Measurements from ENCODE around the gene CACNA1S.

The CACNA1S gene

DNA sequence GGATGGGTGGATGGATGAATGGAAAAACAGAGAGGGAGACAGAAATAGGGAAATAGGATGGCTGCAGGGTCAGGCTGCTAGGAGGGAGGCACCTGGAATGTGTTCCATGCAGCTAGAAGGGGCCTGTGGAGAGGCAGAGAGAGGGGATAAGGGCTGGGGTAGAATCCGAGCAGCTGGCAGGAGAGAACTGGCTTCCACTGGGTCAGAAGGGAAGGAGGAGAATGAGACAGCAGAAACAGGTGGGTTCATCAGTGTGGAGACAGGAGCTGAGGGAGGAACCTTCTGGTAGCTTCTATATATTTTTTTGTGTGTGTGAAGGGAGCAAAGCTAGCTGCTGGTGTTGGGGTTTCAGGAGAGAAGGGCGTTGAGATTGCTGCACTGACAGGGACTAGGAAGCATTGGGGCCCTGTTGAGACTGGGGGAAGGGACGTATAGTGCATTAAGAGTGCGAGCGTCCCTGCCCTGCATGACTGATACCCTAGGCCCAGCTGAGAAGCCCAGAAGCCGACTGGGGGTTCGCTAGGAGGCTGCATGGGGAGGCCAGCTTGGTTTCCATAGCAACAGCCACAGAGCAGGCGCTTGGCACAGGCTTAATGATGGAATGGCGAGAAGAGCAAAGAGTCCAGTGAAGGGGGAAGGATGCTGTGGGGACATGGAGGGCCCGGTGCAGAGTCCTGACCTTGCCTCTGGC, 73.9 kb downstream of the CACNA1S start:
- H3K27ac Mint-ChIP-seq = no peak overlapping the region
- no peaks in the 10 kb centered on the region for H3K36me3 Mint-ChIP-seq
- H3K9me3 Mint-ChIP-seq (ENCODE audit: low read depth) = no peaks in the 10 kb centered on the region
- H3K27me3 Mint-ChIP-seq = no peaks in the 10 kb centered on the region
- H3K4me1 Mint-ChIP-seq (ENCODE audit: low read depth) = peaks cover 3% of the 10 kb centered on the region
- H3K4me3 Mint-ChIP-seq = no peak overlapping the region

DNA sequence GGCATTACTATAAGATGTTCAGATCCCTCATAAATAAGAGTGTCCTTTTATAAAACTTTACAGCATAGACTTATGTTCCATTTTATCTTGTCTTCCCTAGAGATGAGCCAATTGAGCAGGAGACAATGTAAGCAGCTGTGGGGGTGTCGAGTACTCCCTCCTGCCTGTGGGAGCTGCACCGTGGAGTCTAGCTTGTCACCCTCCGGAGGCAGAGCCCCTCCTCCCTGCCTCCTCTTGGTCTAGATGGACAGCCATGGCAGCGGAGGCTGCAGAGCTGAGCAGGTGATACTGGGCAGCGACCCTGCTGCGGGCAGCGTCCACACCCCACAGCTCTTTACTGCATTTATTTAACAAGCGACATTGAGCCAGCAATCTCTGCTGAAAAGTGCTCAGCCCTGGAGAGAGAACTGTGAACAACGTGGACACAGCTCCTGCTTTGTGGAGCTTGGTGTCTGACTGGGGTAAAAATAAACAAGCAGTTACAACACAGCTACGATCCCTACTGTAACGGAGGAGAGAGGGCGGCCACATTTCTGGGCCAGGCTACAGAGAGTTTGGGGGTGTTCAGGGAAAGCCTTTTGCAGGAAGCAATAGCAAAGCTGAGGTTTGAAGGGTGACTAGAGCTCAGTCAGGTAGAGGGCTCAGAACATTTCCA, 75.9 kb downstream of the CACNA1S start:
- Mint-ChIP-seq H3K4me3 (no peak overlapping the region), H3K9me3 (ENCODE audit: low read depth) (no peaks in the 10 kb centered on the region), H3K27me3 (no peaks in the 10 kb centered on the region), H3K36me3 (no peaks in the 10 kb centered on the region), H3K27ac (no peak overlapping the region), H3K4me1 (ENCODE audit: low read depth) (no peaks in the 10 kb centered on the region)

DNA sequence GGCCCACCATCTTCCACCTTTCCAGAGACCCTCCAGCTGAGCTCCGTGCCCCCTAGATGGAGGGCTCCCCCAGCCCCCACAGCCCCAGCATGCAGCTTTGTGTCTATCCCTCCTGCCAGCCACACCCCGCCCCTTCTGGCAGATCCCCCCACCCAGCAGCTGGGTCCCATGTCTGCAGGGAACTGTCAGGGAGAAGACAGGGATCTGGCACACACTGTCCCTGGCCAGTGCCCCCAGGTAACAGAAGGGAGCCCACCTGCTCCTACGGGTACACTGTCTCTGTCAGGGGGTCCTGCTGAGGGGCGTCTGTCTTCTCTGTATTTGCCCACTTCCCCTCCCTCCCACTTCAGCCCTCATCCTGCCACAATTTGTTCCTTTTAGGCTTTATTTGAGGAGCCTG, 77.6 kb downstream of the CACNA1S start:
- no peaks in the 10 kb centered on the region for H3K36me3 Mint-ChIP-seq
- H3K27me3 Mint-ChIP-seq = no peaks in the 10 kb centered on the region
- H3K27ac Mint-ChIP-seq = no peak overlapping the region
- H3K4me1 Mint-ChIP-seq (ENCODE audit: low read depth) = no peaks in the 10 kb centered on the region
- no peak overlapping the region for H3K4me3 Mint-ChIP-seq
- no peaks in the 10 kb centered on the region for H3K9me3 Mint-ChIP-seq (ENCODE audit: low read depth)

DNA sequence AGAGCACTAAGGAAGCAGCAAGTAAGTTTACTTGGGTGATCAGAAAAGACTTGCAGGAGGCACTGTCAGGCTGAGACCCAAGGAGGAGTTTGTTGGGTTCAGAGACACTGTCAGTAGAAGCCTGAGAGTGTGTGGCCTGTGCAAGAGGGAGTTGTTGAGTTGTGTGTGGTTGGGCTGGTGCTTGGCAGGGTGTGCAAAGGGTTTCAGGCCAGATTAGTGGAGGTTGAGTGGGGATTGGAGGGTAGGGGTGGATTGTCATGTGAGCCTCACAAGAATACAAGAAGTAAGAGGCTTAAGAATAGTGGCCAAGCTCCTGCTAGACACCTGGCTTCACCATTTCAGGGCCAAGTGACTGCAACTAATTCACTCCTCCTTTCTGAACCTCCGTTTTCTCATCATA, 79.8 kb downstream of the CACNA1S start:
- no peak overlapping the region for H3K27ac Mint-ChIP-seq
- H3K4me1 Mint-ChIP-seq (ENCODE audit: low read depth) = no peaks in the 10 kb centered on the region
- no peak overlapping the region for H3K4me3 Mint-ChIP-seq
- no peaks in the 10 kb centered on the region for H3K36me3 Mint-ChIP-seq
- H3K27me3 Mint-ChIP-seq = no peaks in the 10 kb centered on the region
- H3K9me3 Mint-ChIP-seq (ENCODE audit: low read depth) = no peaks in the 10 kb centered on the region

DNA sequence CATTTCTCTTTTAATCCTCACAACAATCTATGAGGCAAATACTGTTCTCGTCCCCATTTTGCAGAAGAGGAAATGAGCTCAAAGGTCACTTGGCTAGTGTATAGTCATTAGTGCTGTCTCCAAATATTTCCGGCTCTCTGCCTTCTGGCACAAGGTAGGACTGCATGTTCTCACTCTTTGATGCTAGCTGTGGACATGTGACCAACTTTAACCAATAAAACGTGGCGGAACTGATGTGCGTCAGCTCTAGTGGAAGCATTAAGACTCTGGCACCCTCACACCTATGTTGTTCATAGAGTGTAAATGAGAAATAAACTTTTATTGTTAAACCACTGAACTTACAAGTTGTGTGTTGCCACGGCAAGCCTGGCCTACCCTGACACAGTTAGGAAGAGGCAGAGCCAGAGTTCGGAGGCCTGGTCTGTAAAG, 83.8 kb downstream of the CACNA1S start:
- Mint-ChIP-seq H3K4me1 (ENCODE audit: low read depth) (peaks cover 23% of the 10 kb centered on the region), H3K27me3 (no peaks in the 10 kb centered on the region), H3K4me3 (no peak overlapping the region), H3K36me3 (no peaks in the 10 kb centered on the region), H3K9me3 (ENCODE audit: low read depth) (no peaks in the 10 kb centered on the region), H3K27ac (no peak overlapping the region)

DNA sequence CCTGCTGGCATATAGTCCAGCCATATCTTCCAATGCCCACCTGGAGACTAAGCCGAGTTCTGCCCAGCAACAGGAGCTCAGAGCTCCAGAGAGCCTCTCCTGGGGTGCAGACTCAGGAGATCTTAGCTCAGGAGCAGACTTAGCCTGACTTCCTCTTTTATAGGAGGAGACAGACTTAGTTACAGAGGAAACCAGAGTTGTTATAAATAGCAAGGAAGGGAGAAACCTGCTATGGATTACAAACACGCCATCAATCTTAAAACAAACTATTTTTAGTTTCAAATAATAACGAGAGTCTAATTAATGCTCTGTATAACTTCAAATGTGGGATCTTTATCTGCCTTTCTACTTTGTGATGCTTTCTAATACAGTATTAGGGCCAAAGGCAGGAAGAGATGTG, 85.4 kb downstream of the CACNA1S start:
- H3K9me3 Mint-ChIP-seq (ENCODE audit: low read depth) = no peaks in the 10 kb centered on the region
- H3K27ac Mint-ChIP-seq = no peak overlapping the region
- no peaks in the 10 kb centered on the region for H3K36me3 Mint-ChIP-seq
- peaks cover 34% of the 10 kb centered on the region for H3K4me1 Mint-ChIP-seq (ENCODE audit: low read depth)
- no peak overlapping the region for H3K4me3 Mint-ChIP-seq
- H3K27me3 Mint-ChIP-seq = no peaks in the 10 kb centered on the region

DNA sequence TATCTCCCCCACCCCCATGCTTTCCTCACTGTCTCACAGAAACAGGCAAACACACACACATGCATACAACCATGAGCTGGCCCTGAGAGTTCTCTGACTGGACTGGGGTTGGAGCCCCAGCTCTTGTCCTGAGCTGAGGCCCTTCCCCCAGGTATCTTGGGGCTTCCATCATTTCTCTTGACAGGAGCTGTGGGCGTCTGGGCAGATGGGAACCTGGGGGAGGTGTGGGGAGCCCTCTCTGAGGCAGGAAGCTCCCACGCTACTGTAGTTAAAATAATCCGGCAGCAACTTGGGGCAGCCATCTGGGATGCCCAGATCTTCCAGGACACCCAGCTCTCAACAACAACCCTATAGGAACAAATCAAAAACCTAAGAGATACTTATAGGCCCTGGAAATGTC, 86.0 kb downstream of the CACNA1S start:
- H3K4me3 Mint-ChIP-seq = no peak overlapping the region
- H3K9me3 Mint-ChIP-seq (ENCODE audit: low read depth) = no peaks in the 10 kb centered on the region
- H3K4me1 Mint-ChIP-seq (ENCODE audit: low read depth) = peaks cover 40% of the 10 kb centered on the region

DNA sequence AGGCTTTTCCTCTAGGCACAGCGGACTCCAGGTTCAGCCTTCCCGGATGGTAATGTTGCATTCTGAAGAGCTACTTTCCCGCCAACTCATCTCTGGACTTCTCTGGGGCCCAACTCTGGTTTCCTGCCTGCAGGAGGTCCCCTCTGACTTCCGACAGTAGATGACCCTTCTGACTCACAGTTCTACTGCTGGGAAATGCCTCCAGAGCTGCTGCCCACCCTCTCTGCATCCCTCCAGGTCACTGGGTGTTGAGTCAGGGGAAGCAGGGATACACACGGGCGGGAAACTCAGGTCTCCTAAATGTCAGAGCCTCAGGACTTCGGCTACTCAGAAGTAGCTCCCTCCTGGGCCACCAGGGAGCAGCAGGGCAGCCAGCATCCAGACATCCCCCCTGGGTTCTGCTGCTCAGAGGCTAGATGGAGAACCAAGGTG, 86.6 kb downstream of the CACNA1S start:
- H3K27me3 Mint-ChIP-seq = no peaks in the 10 kb centered on the region
- H3K9me3 Mint-ChIP-seq (ENCODE audit: low read depth) = no peaks in the 10 kb centered on the region
- peaks cover 45% of the 10 kb centered on the region for H3K4me1 Mint-ChIP-seq (ENCODE audit: low read depth)
- H3K4me3 Mint-ChIP-seq = no peak overlapping the region
- H3K36me3 Mint-ChIP-seq = no peaks in the 10 kb centered on the region
- no peak overlapping the region for H3K27ac Mint-ChIP-seq

More for the DNA sequence above, 86.0 kb downstream of the CACNA1S start:
- Mint-ChIP-seq H3K27me3 (no peaks in the 10 kb centered on the region), H3K27ac (no peak overlapping the region), H3K36me3 (no peaks in the 10 kb centered on the region)

DNA sequence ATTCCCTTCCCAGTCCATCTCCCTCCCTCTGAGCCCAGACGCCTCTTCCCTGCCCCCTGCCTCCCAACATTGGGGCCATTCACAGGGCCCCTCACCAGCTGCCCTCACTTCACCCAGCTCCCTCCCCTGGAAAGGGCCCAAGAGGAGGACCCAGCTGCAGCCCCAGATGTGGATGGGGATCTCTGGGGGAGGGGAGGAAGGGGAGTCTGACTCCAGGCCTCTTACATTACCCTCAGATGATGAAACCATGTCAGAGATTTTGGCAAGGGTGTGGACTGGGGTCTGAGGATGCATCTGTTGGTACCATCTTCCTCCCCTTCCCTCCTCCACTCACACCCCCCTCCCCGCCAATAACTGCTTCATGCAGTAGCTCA, 87.6 kb downstream of the CACNA1S start:
- H3K36me3 Mint-ChIP-seq = no peaks in the 10 kb centered on the region
- no peaks in the 10 kb centered on the region for H3K9me3 Mint-ChIP-seq (ENCODE audit: low read depth)
- H3K4me1 Mint-ChIP-seq (ENCODE audit: low read depth) = peaks cover 55% of the 10 kb centered on the region
- no peak overlapping the region for H3K27ac Mint-ChIP-seq
- H3K4me3 Mint-ChIP-seq = no peak overlapping the region
- H3K27me3 Mint-ChIP-seq = no peaks in the 10 kb centered on the region

DNA sequence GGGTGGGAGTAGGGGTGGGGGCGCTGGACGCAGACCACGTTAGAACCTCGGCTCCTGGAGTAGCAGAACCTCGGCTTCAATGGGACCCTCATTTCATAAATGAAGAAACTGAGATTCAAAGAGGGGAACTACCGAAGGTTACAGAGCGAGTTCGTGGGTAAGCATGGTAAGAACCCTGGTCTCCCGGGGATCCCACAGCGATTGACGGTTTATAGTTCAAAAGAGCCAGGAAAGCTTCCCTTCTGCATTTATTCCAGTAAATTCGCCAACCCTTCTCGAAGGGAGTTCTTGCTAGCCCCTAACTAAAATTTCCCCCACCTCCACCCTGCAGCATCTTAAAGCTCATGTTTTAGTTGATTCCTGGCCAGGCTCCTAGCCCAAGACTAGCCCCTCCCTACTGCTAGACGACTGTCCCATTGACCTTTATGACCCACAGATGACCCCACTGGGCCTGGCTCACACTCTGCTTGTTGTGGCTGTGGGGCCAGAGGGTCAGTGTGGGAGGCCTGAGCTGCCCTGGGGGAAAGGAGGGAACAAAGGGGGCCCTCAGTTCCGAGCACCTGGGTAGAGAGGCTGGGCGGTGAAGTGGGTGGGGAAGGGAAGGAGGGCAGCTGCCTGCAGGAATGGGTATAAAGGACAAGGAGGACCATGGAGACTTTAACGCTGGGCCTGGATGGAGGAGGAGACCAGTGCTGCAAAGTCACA, 88.2 kb downstream of the CACNA1S start:
- Mint-ChIP-seq H3K4me3 (peak overlapping the region; percentile 38), H3K27me3 (no peaks in the 10 kb centered on the region)

DNA sequence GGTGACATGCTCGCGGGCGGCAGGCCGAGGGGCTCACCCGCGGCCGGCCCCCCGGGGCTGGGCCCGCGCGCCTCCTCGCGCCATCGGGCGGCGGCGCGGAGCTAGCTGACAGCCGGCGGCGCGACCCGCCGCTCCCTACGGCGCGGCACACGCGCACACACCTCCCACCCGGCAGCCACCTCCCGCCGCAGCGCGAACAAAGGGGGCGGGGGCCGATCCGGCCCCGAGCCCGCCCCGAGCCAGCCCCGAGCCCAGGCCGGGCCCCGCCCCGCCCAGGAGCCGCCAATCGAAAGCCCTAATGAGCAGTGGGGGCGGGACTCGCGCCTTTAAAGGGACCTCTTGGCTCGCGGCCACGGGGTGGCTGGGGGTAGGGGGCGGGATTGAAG, 88.7 kb downstream of the CACNA1S start, which contains the start of gene KIF21B:
KIF21B (minus strand) TSS at position 198 of the 386 bp plus-strand sequence. CDS start 331 bp downstream, outside the sequence.
- peak within 1 kb of the TSS; percentile 86 for H3K27ac Mint-ChIP-seq
- peaks cover 65% of the 10 kb centered on the region for H3K4me1 Mint-ChIP-seq (ENCODE audit: low read depth)
- H3K4me3 Mint-ChIP-seq = peak within 1 kb of the TSS; percentile 93
- no peaks in the 10 kb centered on the region for H3K27me3 Mint-ChIP-seq
- no peaks in the 10 kb centered on the region for H3K9me3 Mint-ChIP-seq (ENCODE audit: low read depth)
- H3K36me3 Mint-ChIP-seq = no peaks in the 10 kb centered on the region

More for the DNA sequence above, 88.2 kb downstream of the CACNA1S start:
- Mint-ChIP-seq H3K4me1 (ENCODE audit: low read depth) (peaks cover 60% of the 10 kb centered on the region), H3K9me3 (ENCODE audit: low read depth) (no peaks in the 10 kb centered on the region), H3K36me3 (no peaks in the 10 kb centered on the region), H3K27ac (no peak overlapping the region)

DNA sequence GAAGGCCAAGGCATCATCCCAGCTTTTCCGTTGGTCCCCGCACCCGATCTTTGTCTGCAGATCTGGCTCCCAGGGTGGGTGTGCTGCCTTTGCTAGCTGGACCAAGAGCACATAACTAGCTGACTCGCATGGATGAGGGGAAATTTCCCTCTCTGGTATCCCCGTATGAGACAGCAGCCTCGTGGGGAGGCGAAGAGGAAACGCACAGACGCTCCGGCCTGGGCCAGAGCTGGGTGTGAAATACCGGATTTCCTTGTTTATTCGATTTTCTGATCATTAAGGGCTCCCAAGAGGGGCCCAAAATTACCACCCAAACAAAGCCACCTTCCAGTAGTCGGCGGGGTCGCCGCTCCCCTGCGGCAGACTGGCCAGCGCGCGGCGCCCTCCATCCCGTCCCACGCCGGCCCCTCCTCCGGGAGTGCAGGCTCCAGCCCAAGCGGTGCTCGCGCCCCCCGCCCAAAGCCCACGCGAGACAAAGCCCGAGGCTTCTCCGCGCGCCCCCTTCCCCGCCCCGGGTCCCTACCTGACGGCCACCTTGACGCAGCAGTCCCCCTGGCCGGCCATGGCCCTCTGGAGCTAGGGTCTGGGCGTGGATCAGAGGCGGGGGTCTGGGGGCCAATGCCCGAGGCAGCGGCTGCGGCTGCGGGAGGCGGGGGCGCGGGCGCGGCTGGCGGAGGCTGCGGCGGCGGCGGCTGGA, 89.3 kb downstream of the CACNA1S start:
- Mint-ChIP-seq H3K27ac (peak overlapping the region; percentile 86), H3K9me3 (ENCODE audit: low read depth) (no peaks in the 10 kb centered on the region), H3K36me3 (no peaks in the 10 kb centered on the region), H3K4me1 (ENCODE audit: low read depth) (peaks cover 70% of the 10 kb centered on the region), H3K4me3 (peak overlapping the region; percentile 93), H3K27me3 (no peaks in the 10 kb centered on the region)

DNA sequence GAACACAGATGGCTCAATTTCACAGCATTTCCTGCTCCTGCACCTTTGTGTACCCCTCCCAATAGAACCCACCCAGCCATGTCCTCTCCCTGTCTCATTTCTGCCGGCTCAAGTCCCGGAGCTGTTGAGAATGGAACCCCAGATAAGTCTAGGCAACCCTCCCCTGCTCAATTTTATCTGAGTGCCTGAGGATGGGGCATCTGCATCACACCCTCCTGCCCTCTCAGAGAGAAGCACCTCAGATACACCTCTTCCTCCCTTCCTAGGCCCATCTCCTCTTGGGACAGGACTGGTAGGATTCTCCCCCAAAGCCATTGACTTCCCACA, 89.8 kb downstream of the CACNA1S start:
- Mint-ChIP-seq H3K4me3 (peak overlapping the region; percentile 93), H3K9me3 (ENCODE audit: low read depth) (no peaks in the 10 kb centered on the region), H3K36me3 (no peaks in the 10 kb centered on the region), H3K27me3 (no peaks in the 10 kb centered on the region), H3K27ac (peak overlapping the region; percentile 86), H3K4me1 (ENCODE audit: low read depth) (peaks cover 75% of the 10 kb centered on the region)

DNA sequence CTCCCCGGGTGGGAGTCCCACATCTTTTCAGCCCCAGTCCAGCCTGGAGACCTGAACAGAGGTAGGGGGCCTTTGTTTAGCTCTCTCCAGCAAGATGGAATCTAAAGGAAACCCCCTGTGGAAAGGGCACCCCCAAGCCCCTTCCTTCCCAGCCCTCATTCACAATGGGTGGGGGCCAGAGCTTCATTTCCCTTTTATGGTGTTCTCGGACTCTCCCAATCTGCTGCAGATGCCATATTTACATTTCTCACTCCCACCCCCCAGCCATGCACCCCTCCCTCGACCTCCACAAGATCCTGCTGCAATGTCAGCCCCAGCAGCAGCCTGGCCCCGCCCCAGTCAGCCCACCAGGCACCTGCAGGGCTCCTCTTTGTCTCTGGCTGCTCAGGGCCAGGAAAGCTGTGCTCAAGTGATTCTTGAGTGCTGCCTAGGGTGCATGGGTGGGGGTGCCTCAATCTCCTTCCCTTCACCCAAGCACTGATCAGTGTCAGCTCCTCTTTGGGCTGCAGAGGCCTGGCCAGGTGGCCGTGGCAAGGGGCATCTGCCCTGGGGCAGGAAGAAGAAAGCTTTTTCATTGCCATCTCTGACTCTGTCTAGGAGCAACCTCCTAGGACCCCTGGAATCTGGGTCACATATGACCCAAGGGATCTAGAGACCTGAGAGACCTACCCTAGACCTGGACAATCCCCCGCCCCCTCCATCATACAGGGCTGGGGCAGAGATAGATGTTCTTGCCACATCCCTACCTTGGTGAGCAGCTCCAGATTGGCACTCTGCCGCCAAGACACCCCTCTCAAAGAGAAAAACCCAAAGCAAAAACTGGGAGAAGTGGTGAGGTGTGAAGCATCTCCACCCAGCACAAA, 90.4 kb downstream of the CACNA1S start:
- H3K27ac Mint-ChIP-seq = peak overlapping the region; percentile 86
- H3K9me3 Mint-ChIP-seq (ENCODE audit: low read depth) = no peaks in the 10 kb centered on the region
- H3K27me3 Mint-ChIP-seq = no peaks in the 10 kb centered on the region
- no peaks in the 10 kb centered on the region for H3K36me3 Mint-ChIP-seq
- peaks cover 77% of the 10 kb centered on the region for H3K4me1 Mint-ChIP-seq (ENCODE audit: low read depth)
- H3K4me3 Mint-ChIP-seq = peak overlapping the region; percentile 93

All from activated naive CD8-positive, alpha-beta T cell (primary cell).